LHCN-M2 (cell line): Measurements from ENCODE around the gene FAXDC2. TPM values are rescaled to one million over a fixed set of nuclear protein-coding genes. Genes with fewer than 3 reads are reported as not detected.
"Not testable (repeated sequence)": the region's sequence is repeated elsewhere in the genome, so short reads cannot be mapped to it uniquely, and the experiment has no call there.

Experiments used
- DNase-seq: peaks from one replicate; pipeline ENCODE4 v3.0.0-alpha.2; 2012; ENCODE audit warnings: low read depth
- total RNA-seq: library from RNA; depleted of rRNA; stranded (reverse); fragments of >200 nt; gene quantifications from 2 replicates; pipeline ENCODE4 v1.2.3, GENCODE V29; 2014

FAXDC2 gene
- total RNA-seq, 1 experiment from 2014 or later: 25.4 TPM

DNA sequence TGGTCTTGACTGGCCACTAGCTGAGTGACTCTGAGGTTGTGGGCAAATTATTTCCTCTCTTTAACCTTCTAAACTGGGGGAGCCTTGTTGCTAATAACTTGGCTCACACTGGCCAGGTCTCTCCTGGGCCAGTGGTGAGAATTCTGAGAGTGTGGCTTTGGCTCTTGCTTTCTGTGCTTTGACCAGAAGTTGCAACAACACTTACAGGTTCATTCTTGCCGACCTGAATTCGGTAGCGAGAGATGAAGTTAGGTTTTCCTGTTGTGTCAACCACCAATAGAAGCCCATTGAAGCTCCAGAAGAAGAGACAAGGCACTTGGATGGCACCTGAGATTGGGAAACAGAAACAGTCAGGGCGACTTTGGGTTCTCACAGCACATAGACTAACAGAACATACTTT lies 19.8 kb downstream of the FAXDC2 start:
- DNase-seq: no peak

- peak; percentile 99 for DNase-seq
Observed at GRCh38 chr5:154830219-154830595, 20.2 kb downstream of the FAXDC2 start.

DNA sequence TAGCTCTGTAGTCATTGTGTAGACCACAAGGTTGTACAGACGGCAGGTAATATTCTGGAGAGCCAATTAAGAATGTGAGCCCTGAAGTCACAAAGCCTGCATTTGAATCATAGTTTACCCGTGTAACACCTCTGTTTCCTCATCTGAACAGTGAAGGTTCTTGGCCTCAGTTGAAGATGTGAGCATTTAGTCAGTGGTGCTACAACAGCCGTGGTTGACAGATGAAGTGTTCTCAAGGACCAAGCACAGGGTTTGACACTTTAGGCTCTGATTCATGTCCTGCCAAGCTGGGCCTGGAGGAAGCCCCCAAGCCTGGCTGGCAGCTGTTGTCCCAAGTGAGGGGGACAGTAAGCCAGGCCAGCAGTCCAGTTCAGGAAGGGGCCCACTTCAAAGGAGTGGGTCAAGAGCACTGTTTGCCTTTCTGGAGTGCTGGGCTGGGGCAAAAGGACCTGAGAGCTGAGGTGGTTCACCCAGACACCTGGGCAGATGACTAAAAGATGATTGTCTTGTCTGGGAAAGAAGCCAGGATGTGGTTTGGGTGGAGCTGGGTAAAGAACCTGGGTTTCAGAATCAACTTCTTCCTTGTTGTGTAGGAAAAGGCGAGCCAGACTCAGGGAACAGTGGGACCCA lies 20.7 kb downstream of the FAXDC2 start:
- DNase-seq: no peak

GRCh38 chr5:154829181-154829588 lies 21.2 kb downstream of the FAXDC2 start:
- DNase-seq: peak; percentile 57

- no peak for DNase-seq
Observed at GRCh38 chr5:154824070-154824469, 26.3 kb downstream of the FAXDC2 start.

DNA sequence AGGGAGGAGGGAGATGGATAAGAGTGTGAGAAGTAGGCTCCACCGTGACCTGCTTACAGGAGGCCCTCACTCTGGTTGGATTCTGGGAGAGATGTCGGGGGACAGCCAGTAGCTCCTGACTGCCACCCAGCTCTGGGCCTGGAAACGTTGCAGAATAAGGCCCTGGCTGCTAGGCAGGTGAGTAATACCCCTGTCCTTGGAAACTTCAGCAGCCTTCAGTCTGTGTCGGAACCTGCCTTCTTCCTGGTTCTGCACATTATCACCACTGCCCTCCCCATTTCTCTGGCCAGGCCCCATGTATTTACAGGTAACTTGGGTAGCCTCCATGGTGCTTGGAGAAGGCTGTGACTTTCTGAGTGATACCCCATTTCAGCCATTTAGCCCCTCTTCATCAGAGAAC lies 26.8 kb downstream of the FAXDC2 start:
- DNase-seq: no peak

GRCh38 chr5:154822896-154823295 lies 27.5 kb downstream of the FAXDC2 start:
- not testable (repeated sequence) for DNase-seq

DNA sequence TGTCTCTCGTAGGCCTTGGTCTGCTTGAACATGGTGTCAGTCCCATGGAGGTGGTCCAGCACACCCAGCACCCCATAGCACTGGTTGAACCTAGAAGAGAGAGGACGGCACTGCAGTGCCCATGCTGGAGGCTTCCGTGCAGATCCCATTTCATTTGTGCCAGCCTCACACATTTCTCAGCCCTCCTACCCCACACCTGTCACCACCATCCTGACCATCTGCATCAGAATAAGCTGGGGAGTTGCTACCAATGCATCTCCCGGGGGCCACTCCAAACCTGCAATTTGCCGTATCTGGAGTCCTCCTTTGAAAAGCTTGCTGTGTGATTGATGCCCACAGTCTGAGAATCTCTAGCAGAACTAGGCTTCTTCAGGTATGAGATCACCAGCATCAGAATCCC lies 30.0 kb downstream of the FAXDC2 start:
- DNase-seq: no peak

- no peak for DNase-seq
Observed at GRCh38 chr5:154819546-154819945, 30.9 kb downstream of the FAXDC2 start.

GRCh38 chr5:154818471-154819116 lies 31.8 kb downstream of the FAXDC2 start:
- no peak for DNase-seq

- no peak for DNase-seq
Observed at GRCh38 chr5:154817815-154818214, 32.6 kb downstream of the FAXDC2 start.

- DNase-seq: no peak
Observed at GRCh38 chr5:154816891-154817492, 33.4 kb downstream of the FAXDC2 start.

- no peak for DNase-seq
Observed at GRCh38 chr5:154815684-154816247, 34.6 kb downstream of the FAXDC2 start.

GRCh38 chr5:154815025-154815424 lies 35.4 kb downstream of the FAXDC2 start:
- DNase-seq: no peak

DNA sequence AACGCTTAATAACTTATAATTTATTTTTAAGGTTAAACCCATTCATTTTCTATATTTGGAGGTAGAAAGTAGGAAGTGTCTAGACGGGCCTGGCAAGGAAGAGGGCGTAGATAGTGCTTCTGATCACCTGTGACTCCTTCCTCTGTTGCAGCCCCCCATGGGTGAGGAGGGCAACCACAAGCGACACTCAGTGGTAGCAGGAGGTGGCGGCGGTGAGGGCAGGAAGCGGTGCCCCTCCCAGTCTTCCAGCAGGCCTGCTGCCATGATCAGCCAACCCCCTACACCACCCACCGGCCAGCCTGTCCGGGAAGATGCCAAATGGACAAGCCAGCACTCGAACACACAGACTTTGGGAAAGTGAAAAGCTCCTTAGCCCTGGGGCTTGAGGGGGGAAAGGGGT lies 36.7 kb downstream of the FAXDC2 start:
- DNase-seq: no peak

GRCh38 chr5:154813158-154813557 lies 37.2 kb downstream of the FAXDC2 start:
- DNase-seq: no peak

DNA sequence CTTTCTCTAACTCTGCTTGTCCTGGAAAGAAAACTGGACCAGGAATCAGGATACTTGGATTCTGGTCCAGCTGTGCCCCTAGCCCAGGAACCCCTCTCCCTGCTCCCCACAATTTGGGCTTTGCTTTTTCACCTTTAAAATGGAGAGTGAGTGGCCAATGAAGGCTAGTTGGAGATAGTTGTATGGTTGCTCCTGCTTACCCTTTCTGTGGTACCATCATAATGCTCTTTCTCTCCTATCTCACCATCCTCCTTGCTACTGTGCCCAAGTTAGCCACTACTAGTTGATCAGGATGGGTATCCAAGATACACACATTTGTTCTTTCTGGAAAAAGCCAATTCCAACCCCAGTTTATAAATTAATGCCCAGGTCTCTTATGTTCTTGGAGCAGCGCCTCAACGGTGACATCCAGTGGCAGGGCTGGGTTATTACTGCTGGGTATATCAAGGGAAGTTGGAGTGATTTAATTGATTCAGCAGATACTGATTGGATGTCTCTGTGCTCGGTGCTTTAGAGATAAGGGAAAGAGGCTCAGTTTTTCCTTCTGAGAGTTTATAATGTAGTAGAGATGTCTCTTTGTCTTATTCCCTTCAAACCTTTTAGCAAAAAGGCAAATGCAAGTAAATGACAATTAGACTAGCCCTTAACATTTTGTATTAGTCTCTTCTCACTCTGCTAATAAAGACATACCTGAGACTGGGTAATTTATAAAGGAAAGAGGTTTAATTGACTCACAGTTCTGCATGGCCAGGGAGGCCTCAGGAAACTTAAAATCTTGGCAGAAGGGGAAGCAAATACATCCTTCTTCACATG lies 38.5 kb downstream of the FAXDC2 start:
- peak; percentile 61 for DNase-seq

DNA sequence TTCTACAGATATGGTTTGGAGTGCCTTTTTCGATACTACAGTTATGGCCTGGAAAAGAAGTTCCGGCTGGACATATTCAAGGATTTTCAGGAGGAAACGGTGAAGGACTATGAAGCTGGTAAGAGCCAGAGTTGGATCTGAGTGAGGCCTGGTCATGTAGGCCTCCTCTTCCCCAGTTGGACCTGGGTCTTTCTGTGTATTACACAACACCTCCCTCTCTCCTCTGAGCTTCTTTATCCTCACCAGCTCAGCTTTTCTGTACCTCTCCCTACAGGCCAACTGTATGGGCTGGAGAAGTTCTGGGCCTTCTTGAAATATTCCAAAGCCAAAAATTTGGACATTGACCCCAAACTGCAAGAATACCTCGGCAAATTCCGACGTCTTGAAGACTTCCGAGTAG lies 39.2 kb downstream of the FAXDC2 start:
- DNase-seq: no peak

- no peak for DNase-seq
Observed at GRCh38 chr5:154806176-154806575, 44.2 kb downstream of the FAXDC2 start.

- no peak for DNase-seq
Observed at GRCh38 chr5:154802050-154802449, 48.4 kb downstream of the FAXDC2 start.

DNA sequence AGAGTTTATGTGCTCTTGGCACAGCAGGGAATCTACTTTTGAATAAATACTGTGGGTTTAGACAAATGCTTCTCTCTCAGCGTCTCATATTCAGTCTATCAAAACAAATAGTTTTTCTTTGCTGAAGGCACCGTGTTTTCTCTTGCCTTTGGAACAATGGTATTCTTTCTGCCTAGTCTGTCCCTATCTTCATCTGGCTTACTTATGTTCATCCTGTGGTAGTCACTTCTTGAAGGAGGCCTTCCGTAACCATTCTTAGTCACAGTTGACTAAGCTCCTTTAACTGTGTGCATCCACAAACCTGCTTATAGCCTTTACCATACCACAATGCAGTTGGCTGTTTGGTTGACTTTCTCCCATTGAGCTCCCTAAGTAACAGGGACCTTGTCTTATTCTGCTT lies 49.3 kb downstream of the FAXDC2 start:
- peak; percentile 17 for DNase-seq

- DNase-seq: no peak
Observed at GRCh38 chr5:154800582-154800981, 49.8 kb downstream of the FAXDC2 start.
